ENCODE measurements around the gene MAML2. TPM values are rescaled to one million over a fixed set of nuclear protein-coding genes. Genes with fewer than 3 reads are reported as not detected.

The MAML2 gene
- total RNA-seq, 4 donors from 2014 or later, result 17.6 to 31.6 (median 25.8) TPM

DNA sequence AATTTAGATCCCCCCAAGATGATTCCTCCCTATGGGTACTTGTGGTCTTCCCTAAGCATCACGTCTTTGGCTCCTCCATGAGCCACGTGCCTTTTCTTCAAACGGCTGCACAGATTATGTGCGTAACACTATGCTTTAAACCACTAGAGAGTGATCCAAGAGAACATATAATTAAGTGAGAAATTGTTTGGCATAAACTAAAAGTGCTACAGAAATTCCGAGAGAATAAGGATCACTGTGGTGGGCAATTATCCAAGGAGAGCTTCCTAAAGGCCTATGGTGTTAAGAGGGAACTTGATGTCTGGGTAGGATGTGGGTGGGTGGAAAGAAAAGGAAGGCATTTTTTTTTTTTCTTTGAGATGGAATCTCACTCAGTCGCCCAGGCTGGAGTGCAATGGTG is 110.9 kb downstream of the MAML2 start:
- WGBS, 2 donors, result 84 to 88% methylated on average over 6 of the region's 6 CpGs
- intact Hi-C loops (cut with DNase I; ENCODE audit: low total_unique reads), result no loop called here
- H3K4me3 ChIP-seq (ENCODE audit: low read depth, poor library complexity, severe bottlenecking), result no peak overlapping the region
- DNase-seq (ENCODE audit: low spot score in 2 of 2), result no peak
- TF ChIP-seq, protein P1, sequence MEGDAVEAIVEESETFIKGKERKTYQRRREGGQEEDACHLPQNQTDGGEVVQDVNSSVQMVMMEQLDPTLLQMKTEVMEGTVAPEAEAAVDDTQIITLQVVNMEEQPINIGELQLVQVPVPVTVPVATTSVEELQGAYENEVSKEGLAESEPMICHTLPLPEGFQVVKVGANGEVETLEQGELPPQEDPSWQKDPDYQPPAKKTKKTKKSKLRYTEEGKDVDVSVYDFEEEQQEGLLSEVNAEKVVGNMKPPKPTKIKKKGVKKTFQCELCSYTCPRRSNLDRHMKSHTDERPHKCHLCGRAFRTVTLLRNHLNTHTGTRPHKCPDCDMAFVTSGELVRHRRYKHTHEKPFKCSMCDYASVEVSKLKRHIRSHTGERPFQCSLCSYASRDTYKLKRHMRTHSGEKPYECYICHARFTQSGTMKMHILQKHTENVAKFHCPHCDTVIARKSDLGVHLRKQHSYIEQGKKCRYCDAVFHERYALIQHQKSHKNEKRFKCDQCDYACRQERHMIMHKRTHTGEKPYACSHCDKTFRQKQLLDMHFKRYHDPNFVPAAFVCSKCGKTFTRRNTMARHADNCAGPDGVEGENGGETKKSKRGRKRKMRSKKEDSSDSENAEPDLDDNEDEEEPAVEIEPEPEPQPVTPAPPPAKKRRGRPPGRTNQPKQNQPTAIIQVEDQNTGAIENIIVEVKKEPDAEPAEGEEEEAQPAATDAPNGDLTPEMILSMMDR (IDR thresholded peaks at IDR 0.05), result no peak
- no peak for TF ChIP-seq POLR2A (IDR thresholded peaks at IDR 0.05)

DNA sequence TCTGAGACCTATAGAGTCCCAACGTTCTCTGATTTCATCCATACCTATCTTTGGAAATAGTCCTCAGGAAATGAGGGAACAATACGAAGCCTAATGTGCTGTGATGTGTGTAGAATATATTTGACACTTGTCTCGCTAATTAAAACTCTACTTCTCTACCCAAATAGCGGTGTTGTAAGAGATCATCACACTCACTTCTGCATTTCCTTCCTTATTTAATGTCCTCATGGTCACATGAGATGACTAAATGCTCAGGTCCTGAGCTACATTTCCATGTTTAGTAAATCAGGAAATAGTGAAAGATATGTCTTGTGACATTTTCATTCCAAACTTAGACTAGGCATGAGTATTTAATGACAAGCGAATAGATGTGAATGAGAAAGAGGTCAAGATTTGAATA is 112.3 kb downstream of the MAML2 start:
- DNase-seq (ENCODE audit: low spot score in 2 of 2), result no peak
- intact Hi-C loops (cut with DNase I; ENCODE audit: low total_unique reads), result no loop called here
- TF ChIP-seq, protein P1 (IDR thresholded peaks at IDR 0.05), result no peak
- no peak for TF ChIP-seq POLR2A (IDR thresholded peaks at IDR 0.05)
- H3K4me3 ChIP-seq (ENCODE audit: low read depth, poor library complexity, severe bottlenecking), result no peak overlapping the region
- 71 to 82% methylated on average over 5 of the region's 5 CpGs for WGBS, 2 donors

DNA sequence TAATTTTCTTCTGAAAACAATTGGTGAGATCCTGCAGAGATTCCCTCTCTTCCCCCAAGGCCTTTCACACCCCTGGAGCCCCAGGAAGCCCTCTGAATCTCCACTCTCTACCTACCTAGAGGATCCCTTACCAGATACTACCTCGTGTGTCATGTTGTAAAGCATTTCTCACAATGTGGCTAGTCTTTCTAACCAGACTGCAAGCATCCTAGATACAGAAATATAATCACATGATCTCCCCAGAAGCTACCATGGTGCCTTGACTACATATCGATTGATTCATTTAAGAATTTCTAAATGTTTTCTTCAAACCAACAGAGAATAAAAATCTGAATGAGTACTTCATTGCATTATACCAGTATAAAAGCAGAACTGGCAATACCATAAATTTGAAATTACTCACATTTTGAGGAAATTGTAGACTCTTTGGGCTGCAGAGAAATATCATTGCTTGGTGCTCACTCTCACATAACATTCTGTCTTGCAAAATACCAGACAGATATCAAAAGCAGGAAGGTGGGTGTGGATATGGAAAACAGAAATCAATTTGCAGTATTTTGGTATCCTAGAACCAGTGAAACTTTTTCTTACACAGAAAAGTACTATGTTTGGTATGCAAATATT is 113.5 kb downstream of the MAML2 start:
- no peak overlapping the region for H3K4me3 ChIP-seq (ENCODE audit: low read depth, poor library complexity, severe bottlenecking)
- no peak for TF ChIP-seq POLR2A (IDR thresholded peaks at IDR 0.05)
- TF ChIP-seq, protein P1 (IDR thresholded peaks at IDR 0.05), result no peak
- intact Hi-C loops (cut with DNase I; ENCODE audit: low total_unique reads), result no loop called here
- 67 to 79% methylated on average over 2 of the region's 2 CpGs for WGBS, 2 donors
- DNase-seq (ENCODE audit: low spot score in 2 of 2), result no peak

DNA sequence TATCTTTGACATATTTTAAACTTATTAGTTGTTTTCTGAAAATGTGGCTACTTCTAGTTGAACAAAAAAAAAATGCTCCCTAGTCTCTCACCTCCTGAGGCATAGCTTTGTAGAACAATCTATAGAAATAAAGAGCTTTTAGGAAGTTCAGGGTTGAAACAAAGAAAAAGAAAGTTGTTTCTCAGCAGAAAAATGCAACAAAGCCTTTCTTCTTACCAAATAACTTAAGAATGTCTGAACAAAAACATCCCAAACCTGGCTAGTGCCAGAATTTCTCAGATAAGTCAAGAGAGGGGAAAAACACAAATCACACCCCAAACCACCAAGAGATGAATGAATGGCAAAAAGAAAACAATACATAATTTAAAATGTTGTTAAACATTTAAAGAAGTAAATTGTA is 114.1 kb downstream of the MAML2 start:
- intact Hi-C loops (cut with DNase I; ENCODE audit: low total_unique reads), result no loop called here
- no peak for TF ChIP-seq POLR2A (IDR thresholded peaks at IDR 0.05)
- TF ChIP-seq, protein P1 (IDR thresholded peaks at IDR 0.05), result no peak
- no peak overlapping the region for H3K4me3 ChIP-seq (ENCODE audit: low read depth, poor library complexity, severe bottlenecking)
- no peak for DNase-seq (ENCODE audit: low spot score in 2 of 2)

DNA sequence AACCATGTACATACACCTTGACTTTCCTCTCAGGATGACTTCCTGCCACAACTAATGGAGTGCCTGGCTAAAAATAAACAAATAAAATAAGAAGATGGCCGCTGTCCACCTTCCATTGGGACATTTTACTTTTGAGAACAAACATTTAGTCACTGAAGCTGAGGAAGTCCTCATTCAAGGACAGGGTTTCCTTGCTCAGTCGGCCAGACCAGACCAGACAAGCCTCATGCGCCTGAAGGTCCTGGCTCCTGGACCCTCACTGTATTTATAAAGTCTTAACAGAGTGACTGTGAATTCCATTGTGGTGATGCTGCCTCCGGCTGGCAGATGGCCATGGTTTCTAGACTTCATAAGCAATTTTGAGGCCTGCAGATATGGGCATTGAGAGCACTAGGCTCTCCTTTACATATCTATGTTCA is 114.5 kb downstream of the MAML2 start:
- TF ChIP-seq POLR2A (IDR thresholded peaks at IDR 0.05), result no peak
- TF ChIP-seq, protein P1 (IDR thresholded peaks at IDR 0.05), result no peak
- H3K4me3 ChIP-seq (ENCODE audit: low read depth, poor library complexity, severe bottlenecking), result no peak overlapping the region
- DNase-seq (ENCODE audit: low spot score in 2 of 2), result peak; percentile 76 to 94
- 31 to 37% methylated on average over 4 of the region's 4 CpGs for WGBS, 2 donors
- intact Hi-C loops (cut with DNase I; ENCODE audit: low total_unique reads), result no loop called here

DNA sequence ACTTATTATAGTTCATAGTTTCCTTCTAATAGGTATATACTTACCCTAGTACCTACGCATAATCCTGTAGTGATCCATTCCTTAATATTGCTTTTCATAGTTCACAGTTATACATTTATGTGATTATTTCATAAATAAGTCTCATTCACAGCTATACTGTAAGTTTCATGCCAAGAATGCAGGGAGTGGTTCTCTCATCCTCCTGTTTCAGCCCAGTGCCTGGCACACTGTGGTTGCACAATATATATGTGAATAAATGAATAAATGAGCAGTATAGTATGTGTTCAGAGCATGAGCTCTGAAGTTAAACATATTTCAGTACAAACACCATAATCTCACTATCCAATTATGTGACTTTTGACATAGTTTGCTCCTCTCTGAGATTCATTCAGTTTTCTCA is 115.8 kb downstream of the MAML2 start:
- intact Hi-C loops (cut with DNase I; ENCODE audit: low total_unique reads), result no loop called here
- WGBS, 2 donors, result 56 to 62% methylated on average over 1 of the region's 1 CpG
- H3K4me3 ChIP-seq (ENCODE audit: low read depth, poor library complexity, severe bottlenecking), result no peak overlapping the region
- no peak for TF ChIP-seq POLR2A (IDR thresholded peaks at IDR 0.05)
- TF ChIP-seq, protein P1 (IDR thresholded peaks at IDR 0.05), result no peak
- no peak for DNase-seq (ENCODE audit: low spot score in 2 of 2)
